HL-60 (cell line): ENCODE results near the gene SH2D3A.

Source experiments
- DNase-seq, 2 experiments: peaks; one replicate each; pipeline ENCODE4 v3.0.0-alpha.2; 2010 to 2020; ENCODE audit warnings: low read depth in 1 of 2, low spot score in 1 of 2
- H3K27ac ChIP-seq: fragments of 250-450 bp; sonication (Bioruptor Pico); replicated peaks from 2 replicates; pipeline ENCODE4 v1.5.1; 2020; ENCODE audit warnings: mild to moderate bottlenecking, moderate library complexity
- H3K27me3 ChIP-seq: fragments of 250-450 bp; sonication (Bioruptor Pico); 2 replicates; pipeline ENCODE4 v1.5.1; 2021; ENCODE audit warnings: mild to moderate bottlenecking, moderate library complexity; ENCODE audit not compliant: insufficient read depth, poor library complexity, severe bottlenecking
- H3K4me3 ChIP-seq: replicated peaks from 2 replicates; pipeline ENCODE4 v1.5.1; 2011; ENCODE audit warnings: mild to moderate bottlenecking, control low read depth, low read length; ENCODE audit not compliant: insufficient read depth
- CTCF ChIP-seq: IDR thresholded peaks from one replicate; pipeline ENCODE4 v1.5.1; 2011; ENCODE audit warnings: low read length, control low read depth, inconsistent platforms; ENCODE audit not compliant: insufficient read depth
- GABPA ChIP-seq: IDR thresholded peaks from 2 replicates; pipeline ENCODE4 v1.6.1; 2012; ENCODE audit warnings: low read depth
- POLR2AphosphoS5 ChIP-seq: IDR thresholded peaks from 2 replicates; pipeline ENCODE4 v1.6.1; 2012; ENCODE audit warnings: low read depth
- REST ChIP-seq: IDR thresholded peaks from 2 replicates; pipeline ENCODE4 v1.6.1; 2012; ENCODE audit warnings: low read depth; ENCODE audit not compliant: insufficient replicate concordance
- SPI1 ChIP-seq: IDR thresholded peaks from 2 replicates; pipeline ENCODE4 v1.6.1; 2012; ENCODE audit warnings: low read depth, mild to moderate bottlenecking, borderline replicate concordance

The SH2D3A gene

GRCh38 chr19:6720369-6721137 lies 46.7 kb downstream of the SH2D3A start, which contains the start of gene C3:
Gene C3 (minus strand): TSS chr19:6720650. CDS start chr19:6720589, 61 bp downstream.
- TF ChIP-seq REST (no peak), SPI1 (0 out of 2 replicates have a peak, but pooled peaks have one; percentile 38)
- peak in 1 of 2 experiments; percentile 69 for DNase-seq
- H3K4me3 ChIP-seq, result no peak within 1 kb of the TSS
- H3K27me3 ChIP-seq, result no peaks in the 10 kb centered on the region
- peak within 1 kb of the TSS; percentile 37 for H3K27ac ChIP-seq

GRCh38 chr19:6719992-6720368 lies 47.3 kb downstream of the SH2D3A start:
- no peak for TF ChIP-seq REST
- TF ChIP-seq POLR2AphosphoS5, result no peak
- TF ChIP-seq GABPA, result no peak
- no peak for TF ChIP-seq CTCF
- no peak for TF ChIP-seq SPI1
- Histone ChIP-seq H3K27me3 (no peaks in the 10 kb centered on the region), H3K4me3 (no peak overlapping the region), H3K27ac (no peak overlapping the region)
- no peak for DNase-seq

GRCh38 chr19:6719540-6719861 lies 47.7 kb downstream of the SH2D3A start:
- DNase-seq, result no peak
- H3K27me3 ChIP-seq, result no peaks in the 10 kb centered on the region
- no peak for TF ChIP-seq CTCF
- no peak for TF ChIP-seq REST
- TF ChIP-seq POLR2AphosphoS5, result no peak
- no peak for TF ChIP-seq SPI1
- no peak for TF ChIP-seq GABPA
- H3K27ac ChIP-seq, result no peak overlapping the region
- H3K4me3 ChIP-seq, result no peak overlapping the region
